ENCODE measurements around the gene NKRF. TPM values are rescaled to one million over a fixed set of nuclear protein-coding genes. Genes with fewer than 3 reads are reported as not detected.

Gene NKRF
- total RNA-seq, 4 donors from 2014 or later, result 8.9 to 16.6 (median 10.4) TPM

DNA sequence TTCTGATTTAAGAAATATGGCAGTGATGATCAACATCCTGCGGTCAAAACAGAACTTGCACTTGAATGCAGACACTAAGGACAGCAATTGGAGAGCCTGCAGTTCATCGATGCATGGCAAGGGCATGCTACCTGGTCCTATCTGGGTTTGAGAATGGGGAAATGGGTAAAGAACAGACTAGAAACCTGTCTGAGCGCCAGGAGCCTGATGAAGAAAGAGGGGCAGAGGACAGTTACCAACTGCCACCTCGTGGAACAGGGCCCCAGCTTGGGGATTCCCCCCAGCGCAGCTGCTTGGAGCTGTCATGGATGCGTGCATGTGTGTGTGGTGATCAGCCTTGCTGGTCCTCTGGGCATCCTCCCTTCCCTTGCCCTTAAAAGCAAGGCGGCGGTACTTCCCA, 30.2 kb upstream of the NKRF start:
- WGBS, 2 donors, result 79 to 92% methylated on average over 8 of the region's 8 CpGs
- TF ChIP-seq, protein P1, sequence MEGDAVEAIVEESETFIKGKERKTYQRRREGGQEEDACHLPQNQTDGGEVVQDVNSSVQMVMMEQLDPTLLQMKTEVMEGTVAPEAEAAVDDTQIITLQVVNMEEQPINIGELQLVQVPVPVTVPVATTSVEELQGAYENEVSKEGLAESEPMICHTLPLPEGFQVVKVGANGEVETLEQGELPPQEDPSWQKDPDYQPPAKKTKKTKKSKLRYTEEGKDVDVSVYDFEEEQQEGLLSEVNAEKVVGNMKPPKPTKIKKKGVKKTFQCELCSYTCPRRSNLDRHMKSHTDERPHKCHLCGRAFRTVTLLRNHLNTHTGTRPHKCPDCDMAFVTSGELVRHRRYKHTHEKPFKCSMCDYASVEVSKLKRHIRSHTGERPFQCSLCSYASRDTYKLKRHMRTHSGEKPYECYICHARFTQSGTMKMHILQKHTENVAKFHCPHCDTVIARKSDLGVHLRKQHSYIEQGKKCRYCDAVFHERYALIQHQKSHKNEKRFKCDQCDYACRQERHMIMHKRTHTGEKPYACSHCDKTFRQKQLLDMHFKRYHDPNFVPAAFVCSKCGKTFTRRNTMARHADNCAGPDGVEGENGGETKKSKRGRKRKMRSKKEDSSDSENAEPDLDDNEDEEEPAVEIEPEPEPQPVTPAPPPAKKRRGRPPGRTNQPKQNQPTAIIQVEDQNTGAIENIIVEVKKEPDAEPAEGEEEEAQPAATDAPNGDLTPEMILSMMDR (IDR thresholded peaks at IDR 0.05), result no peak
- no peak for TF ChIP-seq POLR2A (IDR thresholded peaks at IDR 0.05)
- no peak for DNase-seq (ENCODE audit: low spot score in 2 of 2)
- intact Hi-C loops (cut with DNase I; ENCODE audit: low total_unique reads), result no loop called here
- no peak overlapping the region for H3K4me3 ChIP-seq (ENCODE audit: low read depth, poor library complexity, severe bottlenecking)

- intact Hi-C loops (cut with DNase I; ENCODE audit: low total_unique reads), result no loop called here
- no peak overlapping the region for H3K4me3 ChIP-seq (ENCODE audit: low read depth, poor library complexity, severe bottlenecking)
- 78 to 100% methylated on average over 1 of the region's 1 CpG for WGBS, 2 donors
- no peak for DNase-seq (ENCODE audit: low spot score in 2 of 2)
- TF ChIP-seq POLR2A (IDR thresholded peaks at IDR 0.05), result no peak
- TF ChIP-seq, protein P1 (IDR thresholded peaks at IDR 0.05), result no peak
These were observed 29.6 kb upstream of the NKRF start for GRCh38 chrX:119635799-119636198.

DNA sequence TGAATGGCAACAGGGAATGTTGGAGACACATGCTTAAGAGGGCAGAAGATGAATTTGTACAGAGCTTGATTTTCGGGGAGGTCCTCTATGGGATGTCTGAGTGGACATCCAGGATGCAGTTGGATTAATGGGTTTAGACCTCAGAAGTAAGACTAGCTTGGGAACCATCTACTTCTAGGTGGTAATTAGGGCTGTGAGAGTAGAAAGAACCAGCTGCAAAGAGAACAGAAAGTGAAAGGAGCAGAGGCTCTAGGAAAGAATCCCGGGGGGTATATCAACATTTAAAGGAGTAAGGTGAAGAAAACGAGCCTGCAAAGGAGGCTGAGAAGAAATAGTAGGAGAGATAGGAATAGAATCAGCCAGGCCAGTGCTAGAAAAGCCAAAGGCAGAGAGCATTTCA, 29.0 kb upstream of the NKRF start:
- intact Hi-C loops (cut with DNase I; ENCODE audit: low total_unique reads), result no loop called here
- WGBS, 2 donors, result 71 to 73% methylated on average over 3 of the region's 3 CpGs
- TF ChIP-seq, protein P1 (IDR thresholded peaks at IDR 0.05), result no peak
- TF ChIP-seq POLR2A (IDR thresholded peaks at IDR 0.05), result no peak
- no peak for DNase-seq (ENCODE audit: low spot score in 2 of 2)
- H3K4me3 ChIP-seq (ENCODE audit: low read depth, poor library complexity, severe bottlenecking), result no peak overlapping the region

GRCh38 chrX:119625843-119626242, 19.6 kb upstream of the NKRF start:
- WGBS, 2 donors, result 88 to 92% methylated on average over 2 of the region's 2 CpGs
- no peak for DNase-seq (ENCODE audit: low spot score in 2 of 2)
- H3K4me3 ChIP-seq (ENCODE audit: low read depth, poor library complexity, severe bottlenecking), result no peak overlapping the region
- TF ChIP-seq, protein P1 (IDR thresholded peaks at IDR 0.05), result no peak
- no peak for TF ChIP-seq POLR2A (IDR thresholded peaks at IDR 0.05)
- intact Hi-C loops (cut with DNase I; ENCODE audit: low total_unique reads), result no loop called here

GRCh38 chrX:119624951-119625668, 18.9 kb upstream of the NKRF start:
- 90 to 93% methylated on average over 10 of the region's 10 CpGs for WGBS, 2 donors
- H3K4me3 ChIP-seq (ENCODE audit: low read depth, poor library complexity, severe bottlenecking), result no peak overlapping the region
- TF ChIP-seq POLR2A (IDR thresholded peaks at IDR 0.05), result no peak
- TF ChIP-seq, protein P1 (IDR thresholded peaks at IDR 0.05), result no peak
- intact Hi-C loops (cut with DNase I; ENCODE audit: low total_unique reads), result no loop called here
- no peak for DNase-seq (ENCODE audit: low spot score in 2 of 2)

- intact Hi-C loops (cut with DNase I; ENCODE audit: low total_unique reads), result no loop called here
- no peak for DNase-seq (ENCODE audit: low spot score in 2 of 2)
- no peak overlapping the region for H3K4me3 ChIP-seq (ENCODE audit: low read depth, poor library complexity, severe bottlenecking)
- 92 to 94% methylated on average over 10 to 11 of the region's 11 CpGs for WGBS, 2 donors
- TF ChIP-seq, protein P1 (IDR thresholded peaks at IDR 0.05), result no peak
- no peak for TF ChIP-seq POLR2A (IDR thresholded peaks at IDR 0.05)
These were observed 18.2 kb upstream of the NKRF start for GRCh38 chrX:119624417-119624816.
